ENCODE data around the gene RPP38.

The RPP38 gene

DNA sequence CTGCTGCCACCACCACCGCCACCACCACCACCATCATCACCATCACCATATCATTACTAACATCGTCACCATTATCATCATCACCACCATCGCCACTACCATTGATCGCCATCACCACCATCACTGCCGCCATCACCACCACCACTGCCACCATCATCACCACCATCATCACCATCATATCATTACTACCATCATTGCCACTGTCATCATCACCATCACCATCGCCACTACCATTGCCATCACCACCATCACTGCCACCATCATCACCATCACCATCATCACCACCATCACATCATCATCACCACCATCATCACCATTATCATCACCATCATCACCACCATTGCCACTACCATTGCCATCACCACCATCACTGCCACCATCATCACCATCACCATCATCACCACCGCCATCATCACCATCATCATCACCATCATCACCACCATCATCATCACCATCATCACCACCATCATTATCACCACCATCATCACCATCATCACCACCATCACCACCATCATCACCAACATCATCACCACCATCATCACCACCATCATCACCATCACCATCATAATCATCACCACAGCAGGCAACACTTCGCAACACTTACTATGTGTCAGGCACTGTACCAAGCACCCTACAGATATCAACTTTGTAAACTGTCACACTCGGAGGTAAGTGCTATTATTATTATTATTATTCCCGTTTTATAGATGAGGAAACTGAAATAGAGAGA lies 52.1 kb downstream of the RPP38 start:
- Histone ChIP-seq H3K4me3 (no peak overlapping the region), H3K27ac (no peak overlapping the region)
- no peak for DNase-seq (ENCODE audit: low spot score)
- TF ChIP-seq, protein P1, sequence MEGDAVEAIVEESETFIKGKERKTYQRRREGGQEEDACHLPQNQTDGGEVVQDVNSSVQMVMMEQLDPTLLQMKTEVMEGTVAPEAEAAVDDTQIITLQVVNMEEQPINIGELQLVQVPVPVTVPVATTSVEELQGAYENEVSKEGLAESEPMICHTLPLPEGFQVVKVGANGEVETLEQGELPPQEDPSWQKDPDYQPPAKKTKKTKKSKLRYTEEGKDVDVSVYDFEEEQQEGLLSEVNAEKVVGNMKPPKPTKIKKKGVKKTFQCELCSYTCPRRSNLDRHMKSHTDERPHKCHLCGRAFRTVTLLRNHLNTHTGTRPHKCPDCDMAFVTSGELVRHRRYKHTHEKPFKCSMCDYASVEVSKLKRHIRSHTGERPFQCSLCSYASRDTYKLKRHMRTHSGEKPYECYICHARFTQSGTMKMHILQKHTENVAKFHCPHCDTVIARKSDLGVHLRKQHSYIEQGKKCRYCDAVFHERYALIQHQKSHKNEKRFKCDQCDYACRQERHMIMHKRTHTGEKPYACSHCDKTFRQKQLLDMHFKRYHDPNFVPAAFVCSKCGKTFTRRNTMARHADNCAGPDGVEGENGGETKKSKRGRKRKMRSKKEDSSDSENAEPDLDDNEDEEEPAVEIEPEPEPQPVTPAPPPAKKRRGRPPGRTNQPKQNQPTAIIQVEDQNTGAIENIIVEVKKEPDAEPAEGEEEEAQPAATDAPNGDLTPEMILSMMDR (IDR thresholded peaks at IDR 0.05): no peak

DNA sequence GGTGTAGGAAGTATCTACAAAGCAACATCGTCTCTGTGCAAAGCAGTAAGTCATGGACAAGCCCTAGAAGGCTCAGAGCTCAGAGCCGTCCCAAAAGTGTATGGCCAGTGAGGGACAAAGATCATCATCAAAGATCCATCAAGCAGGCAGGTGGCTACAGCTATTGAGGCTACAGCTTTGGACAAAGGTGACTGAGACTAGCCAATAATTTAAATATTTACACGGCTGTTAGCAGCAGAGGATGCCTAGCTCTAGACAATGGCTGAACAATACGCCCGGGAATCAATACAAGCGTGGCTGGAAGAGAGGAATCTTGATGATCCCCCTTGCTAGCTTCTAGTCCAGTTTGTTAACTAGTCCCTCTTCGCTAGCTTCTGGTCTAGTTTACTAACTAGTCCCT lies 53.4 kb downstream of the RPP38 start:
- TF ChIP-seq, protein P1 (IDR thresholded peaks at IDR 0.05): no peak
- Histone ChIP-seq H3K27ac (no peak overlapping the region), H3K4me3 (no peak overlapping the region)
- DNase-seq (ENCODE audit: low spot score): no peak

DNA sequence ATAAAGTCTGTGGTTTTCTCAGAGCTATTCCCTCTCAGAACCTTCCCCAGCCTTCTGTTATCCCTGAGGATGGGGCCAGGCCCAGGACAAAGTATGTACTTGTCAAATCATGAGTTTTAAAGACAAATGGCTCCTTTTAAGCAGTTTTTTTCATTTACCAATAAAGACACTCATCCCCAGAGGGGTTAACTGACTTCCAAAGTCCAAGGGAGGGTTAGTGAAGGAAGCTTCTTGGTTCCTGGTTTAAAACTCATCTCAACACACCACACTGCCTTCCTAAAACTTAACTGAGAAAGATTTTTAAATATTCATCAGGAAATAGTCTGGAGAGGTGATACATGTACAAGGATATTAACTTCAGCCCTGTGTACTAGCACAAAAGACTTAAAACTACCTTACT lies 55.4 kb downstream of the RPP38 start:
- no peak for DNase-seq (ENCODE audit: low spot score)
- TF ChIP-seq, protein P1 (IDR thresholded peaks at IDR 0.05): no peak
- no peak overlapping the region for H3K4me3 ChIP-seq
- H3K27ac ChIP-seq: no peak overlapping the region
